ENCODE results near the gene IFNLR1.

The IFNLR1 gene

DNA sequence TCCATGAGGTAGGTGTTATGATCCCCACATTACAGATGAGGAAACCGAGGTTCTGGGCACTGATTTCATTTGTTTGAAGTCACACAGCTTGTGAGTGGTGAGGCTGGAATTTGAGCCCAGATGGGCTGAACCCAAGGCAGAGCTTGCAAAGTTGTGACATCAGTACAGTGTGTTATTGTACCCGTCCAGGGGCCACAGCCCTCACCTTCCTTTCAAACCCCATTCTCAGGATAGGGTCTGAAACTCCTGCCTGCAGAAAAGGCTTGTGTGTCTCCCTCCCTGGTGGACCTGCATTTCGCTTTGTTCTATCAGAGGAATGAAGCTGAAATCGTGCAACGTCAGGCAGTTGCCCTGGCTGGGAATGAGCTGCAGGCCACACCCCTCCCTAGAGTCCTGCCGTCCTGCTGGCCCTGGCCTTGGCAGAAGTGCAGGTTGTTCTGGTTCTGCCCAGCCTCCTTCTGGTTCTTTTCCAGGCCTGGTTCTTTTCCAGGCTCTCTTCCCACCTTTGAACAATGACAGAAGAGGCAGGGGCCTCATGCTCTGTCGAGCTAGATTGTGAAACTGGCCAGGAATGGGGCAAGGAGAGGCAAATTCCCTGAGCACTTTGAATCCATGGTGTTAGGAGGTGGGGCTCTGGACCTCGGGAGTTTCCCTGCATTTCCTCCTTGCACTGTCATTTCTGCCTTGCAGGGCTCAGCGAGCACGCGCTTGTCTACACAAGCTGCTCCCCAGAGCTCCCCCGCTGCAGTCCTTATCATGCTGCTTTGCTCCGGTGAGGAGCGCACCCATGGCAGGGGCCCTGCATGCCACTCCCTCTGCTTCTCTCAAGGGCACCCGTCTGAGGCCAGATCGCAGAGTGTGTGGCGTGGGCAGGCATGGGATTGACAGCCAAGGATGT lies 67.0 kb downstream of the IFNLR1 start:
- DNase-seq, result no peak

DNA sequence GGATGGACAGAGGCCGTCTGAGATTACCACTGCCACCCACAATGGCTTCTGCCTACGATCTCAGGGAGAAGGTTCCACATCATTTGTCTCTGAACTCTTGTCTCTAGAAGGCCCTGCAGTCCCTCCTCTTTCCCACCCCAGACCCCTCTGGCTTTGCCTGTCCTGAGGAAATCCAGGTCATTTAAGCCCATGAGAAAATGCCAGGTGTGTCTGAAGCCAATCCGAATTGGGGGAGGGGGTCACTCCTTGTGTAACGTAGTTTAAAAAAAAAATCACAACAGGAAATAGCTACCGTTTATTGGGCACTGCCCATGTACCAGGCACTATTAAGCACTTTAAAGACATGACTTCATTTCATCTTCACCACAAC lies 67.6 kb downstream of the IFNLR1 start:
- no peak for DNase-seq

DNA sequence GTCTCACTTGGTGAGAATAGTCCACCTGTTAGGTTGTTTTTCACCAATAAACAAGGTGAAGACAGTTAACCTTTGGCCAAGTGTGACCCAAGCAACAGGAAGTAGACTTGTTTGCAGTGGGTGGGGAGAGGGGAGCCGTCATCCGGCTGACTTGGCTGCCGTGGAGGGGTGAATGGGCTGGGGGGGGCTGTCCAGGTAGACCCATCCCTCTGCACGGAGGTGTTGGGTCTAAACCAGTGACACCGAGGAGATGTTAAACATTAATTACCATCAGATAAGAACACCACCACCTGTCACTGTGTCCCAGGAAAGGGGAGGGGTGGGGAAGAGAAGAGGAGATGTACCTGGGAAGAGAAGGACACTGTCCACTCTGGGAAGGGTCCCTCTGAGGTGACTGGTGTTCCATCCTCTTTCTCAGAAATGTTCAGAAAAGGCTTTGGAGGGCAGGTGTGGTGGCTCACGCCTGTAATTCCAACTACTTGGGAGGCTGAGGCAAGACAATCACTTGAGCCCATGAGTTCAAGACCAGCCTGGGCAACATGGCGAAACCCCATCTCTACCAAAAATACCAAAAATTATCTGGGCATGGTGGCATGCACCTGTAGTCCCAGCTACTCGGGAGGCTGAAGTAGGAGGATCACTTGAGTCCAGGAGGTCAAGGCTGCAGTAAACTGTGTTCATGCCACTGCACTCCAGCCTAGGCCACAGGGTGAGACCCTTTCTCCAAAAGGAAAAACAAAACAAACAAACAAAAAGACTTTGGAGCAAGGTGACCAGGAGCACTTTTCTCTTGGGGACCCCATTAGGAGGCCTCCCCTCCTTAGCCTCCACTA lies 68.5 kb downstream of the IFNLR1 start:
- DNase-seq, result no peak

DNA sequence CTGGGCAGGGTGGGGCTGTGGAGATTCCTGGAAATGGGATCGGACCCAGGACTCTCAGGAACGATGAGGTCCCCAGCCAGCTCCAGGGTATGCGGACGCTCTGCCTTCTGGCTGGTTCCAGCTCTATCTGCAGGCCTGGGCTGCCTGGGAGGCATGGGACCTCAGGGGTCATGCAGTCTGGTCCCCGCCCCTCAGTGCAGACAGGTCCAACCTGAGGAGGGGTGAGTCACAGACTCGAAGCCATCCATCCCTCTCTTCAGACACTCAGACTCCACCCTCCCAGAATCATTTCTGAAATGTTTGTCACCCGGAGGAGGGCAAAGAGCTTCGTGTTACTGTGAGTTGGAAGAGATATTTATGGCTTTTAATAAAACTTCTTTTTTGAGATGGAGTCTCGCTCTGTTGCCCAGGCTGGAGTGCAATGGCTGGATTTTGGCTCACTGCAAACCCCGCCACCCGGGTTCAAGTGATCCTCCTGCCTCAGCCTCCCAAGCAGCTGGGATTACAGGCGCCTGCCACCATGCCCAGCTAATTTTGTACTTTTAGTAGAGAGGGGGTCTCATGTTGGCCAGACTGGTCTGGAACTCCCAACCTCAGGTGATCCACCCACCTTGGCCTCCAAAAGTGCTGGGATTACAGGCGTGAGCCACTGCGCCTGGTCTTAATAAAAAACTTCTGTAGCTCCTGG lies 69.2 kb downstream of the IFNLR1 start:
- no peak for DNase-seq

DNA sequence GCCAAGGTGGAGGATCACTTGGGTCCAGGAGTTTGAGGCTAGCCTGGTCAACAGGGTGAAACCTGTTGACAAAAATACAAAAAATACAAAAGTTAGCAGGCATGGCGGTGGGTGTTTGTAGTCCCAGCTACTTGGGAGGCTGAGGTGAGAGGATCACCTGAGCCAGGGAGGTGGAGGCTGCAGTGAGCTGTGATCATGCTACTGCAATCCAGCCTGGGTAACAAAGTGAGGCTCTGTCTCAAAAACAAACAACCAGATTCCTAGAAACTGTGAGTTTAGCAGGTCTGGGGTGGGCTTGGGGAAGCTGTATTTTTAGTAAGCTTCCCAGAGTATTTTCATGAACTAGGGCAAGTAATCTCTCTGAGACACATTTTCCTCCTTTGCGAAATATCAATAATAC lies 70.0 kb downstream of the IFNLR1 start:
- DNase-seq, result no peak

DNA sequence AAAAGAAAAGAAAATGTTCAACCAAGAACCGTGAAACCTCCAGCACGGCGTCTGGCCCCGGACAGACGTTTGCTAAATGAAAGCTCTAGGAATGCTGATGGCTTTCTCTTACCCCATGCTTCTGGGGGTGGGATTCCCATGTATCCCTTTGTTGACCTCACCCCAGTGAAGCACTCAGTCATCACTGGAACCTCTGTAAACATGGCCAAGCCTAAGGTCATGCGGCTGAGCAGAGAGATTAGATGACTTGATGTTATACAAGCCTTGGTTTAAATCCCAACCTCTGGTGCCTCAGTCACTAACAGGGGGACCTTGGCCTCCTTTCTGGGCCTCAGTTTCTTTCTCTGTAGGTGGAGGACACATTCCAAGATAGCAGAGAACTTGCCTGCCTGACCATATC lies 72.3 kb downstream of the IFNLR1 start:
- DNase-seq, result no peak

DNA sequence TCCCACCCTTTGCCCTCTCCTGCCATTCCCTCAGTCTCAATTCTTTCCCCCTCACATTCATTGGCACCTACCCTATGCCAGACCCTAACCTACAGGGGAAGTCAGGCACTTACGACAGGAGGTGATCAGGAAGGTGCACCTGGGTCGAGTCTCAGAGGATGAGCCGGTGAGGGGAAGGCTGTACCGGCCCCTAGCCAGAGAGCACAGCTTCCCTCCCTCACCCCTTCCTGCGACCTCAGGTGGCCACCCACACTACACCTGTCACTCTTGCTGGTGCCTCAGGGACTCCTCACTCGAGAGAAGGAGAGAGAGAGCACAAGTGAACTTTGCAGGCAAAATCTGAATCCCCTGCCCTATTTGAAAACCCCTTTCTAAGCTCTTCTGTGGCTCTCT lies 73.5 kb downstream of the IFNLR1 start:
- DNase-seq, result no peak

DNA sequence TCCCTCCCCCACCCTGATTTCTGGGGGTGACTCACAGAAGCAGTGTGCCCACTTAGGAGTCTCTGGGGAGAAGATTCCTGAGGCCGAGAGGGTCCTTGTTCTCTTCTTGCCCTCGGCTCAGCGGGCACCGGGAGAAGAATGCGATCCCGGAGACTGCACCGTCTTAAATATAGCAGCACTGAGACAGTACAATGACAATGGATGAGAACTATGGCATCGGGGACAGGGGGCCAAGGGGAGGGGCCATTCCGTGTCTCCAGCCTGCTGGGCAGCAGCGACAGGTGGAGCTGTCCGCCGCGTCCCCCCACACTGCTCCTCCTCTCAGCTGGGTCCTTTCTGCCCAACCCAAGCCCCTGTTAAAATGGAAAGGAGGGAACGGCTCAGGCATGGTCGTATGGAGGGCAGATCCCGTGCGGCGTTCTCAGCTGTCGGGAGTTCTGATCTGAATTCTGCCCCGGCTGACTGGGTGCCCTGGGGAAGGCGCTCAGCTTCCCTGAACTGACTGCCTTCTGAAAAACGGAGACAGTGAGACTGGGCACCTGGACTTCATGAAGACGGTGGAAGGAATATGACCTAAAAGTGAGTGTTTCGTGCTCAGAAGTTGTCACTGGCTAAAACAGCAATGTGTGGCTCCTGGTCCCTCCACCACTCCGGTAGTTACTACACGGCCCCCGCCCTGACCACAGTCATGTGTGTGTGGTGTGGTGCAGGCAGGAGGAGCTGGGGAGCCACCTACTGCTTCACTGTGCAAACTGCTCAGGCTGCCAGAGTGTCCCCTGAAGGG lies 74.9 kb downstream of the IFNLR1 start, which contains the start of gene MYOM3:
TSS of gene MYOM3 (minus strand) at position 140 of the 784 bp plus-strand sequence. CDS start 3,499 bp downstream, outside the sequence.
- no peak for DNase-seq

DNA sequence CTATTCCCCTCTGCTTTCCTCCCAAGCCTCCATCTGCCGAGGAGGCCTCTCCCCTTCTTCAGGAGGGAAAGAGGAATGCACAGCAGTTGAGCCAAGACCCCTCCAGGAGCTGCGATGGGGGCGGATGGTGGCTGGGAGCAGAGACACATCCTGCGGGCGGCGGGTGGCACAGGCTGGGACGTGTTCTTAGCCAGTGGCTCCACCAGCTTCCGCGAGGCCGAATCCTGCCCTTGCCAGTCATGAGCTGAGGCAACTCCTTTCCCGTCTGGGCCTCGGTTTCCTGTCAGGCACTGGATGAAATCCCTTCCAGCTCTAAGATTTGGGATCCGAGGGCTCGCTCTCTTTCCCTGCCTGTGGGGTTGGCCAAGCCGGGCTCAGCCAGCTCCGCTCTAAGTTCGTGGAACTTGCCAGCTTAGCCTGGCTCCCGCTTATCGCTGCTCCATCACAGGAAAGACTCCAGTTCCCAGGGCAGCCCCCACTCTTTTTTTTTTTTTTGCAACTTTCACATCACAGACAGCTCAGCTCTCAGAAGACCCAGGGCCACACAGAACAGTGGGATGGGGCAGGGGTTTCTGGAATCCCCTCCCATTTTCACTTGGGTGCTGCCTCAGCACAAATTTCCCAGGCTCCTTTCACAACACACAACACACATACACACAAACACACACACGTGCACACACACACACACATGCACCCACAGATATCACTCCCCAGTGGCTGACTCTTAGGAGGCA lies 75.7 kb downstream of the IFNLR1 start:
- DNase-seq, result no peak

DNA sequence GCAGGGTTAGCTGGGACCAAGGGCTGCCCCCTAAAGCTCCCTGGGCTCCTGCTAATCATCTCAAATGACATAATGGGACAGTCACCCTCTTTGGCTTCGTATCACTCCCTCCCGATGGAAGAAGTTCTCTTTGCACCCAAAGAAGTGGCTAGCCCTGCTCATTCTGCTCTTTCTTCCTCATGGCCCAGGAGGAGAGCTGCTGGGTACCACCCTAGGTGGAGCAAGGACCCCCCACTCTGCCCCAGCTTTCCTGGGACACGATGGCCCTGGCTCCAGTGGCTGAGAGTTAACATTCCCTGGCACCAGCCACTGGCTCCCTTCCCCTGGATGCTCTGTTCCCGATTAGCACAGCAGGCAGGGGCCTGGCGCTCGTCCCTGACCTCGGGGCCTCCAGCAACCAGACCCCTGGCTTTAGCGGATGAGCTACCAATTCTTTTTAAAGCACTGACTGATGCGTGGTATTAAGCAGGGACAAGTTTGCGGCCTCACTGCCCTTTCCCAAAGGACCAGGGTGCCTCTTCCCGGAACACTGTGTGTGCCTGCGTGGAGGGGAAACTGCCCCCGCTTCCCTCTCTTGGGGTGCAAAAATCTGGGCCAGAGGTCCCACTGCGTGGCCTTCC lies 76.3 kb downstream of the IFNLR1 start:
- no peak for DNase-seq

DNA sequence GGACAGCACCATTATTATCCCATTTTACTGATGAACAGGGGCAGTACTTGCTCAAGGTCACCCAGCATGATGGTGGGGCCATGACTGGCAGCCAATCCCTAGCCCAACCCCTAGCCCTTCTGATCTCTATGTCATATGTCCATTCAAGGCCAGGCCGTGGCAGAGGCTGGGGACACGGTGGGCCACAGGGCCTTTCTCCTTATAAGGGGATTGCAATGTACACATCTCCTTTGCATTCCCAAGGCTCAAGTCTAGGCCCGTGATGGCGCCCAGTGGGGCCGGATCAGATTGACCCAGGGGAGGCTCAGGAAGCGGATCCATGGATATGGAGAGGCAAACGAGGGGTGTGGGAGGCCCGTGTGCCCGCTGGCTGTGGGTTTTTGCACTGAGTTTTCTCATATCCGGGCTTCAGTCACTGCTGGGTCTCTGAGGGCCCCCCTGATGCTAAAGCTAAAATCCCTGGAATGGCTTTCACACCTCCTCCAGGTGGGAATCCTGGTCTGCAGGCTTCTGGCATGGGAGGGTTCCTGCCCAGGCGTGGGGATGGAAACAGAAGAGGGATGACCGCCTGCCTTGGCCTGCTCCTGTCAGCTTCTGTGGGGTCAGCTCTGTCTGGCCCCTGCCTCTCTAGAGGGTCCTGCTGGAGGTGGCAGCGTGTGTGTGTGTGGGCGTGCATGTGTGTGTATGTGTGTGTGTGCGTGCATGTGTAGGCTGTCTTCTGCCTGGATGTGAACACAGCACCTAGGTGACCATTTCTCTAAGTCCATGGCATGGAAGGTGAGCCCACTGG lies 77.2 kb downstream of the IFNLR1 start:
- no peak for DNase-seq

DNA sequence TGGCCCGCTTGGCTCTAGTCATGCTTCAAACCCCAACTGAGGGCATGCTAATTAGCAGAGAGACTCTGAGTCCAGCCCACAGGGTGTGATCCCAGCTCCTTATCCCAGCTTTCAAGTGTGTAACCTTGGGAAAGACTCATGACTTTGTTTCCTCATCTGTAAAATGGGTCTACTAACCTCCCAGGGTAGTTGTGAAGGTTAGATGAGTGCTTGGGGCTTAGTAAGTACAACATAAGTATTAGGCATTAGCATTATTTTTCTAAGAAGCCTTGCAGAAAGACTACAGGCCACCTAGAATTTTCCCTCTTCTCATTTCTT lies 78.0 kb downstream of the IFNLR1 start:
- no peak for DNase-seq

DNA sequence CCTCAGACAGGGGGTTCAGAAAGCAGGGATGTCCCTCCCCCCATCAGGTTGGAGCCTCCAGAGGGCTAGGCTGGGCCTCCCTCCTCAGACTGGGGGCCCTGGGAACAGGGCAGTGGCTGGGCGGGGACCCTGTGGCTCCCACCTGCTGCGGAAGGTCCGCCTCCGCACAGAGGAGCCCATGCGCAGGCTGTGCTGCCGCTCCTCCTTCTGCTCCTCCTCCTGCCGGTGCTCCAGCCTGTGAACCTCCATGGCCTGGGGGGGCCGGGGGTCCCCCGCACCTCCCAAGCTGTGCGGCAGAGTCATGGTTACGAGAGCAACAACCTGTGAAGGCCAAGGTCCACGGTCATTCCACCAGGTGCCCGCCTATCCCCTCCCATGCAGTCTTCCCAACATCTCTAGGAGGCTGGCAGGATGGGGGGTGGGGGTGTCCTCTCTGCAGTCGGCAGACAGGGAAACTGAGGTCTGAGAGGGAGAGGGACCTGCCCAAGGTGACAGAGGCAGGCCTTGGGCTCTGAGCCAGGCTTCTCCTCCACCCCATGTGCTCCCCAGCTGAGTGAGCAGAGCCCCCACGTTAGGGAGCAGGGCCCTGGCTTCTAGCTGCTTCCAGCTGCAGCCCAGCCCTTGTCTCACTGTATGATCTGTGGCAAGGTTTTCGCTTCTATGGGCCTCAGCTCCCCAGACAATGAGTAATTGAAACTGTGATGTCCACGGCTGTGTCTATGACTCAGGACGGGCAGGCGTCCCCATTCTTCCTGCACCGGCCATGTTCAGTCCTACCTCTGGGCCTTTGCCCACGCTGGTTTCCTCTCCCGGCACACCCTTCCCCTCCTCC lies 78.5 kb downstream of the IFNLR1 start:
- no peak for DNase-seq

DNA sequence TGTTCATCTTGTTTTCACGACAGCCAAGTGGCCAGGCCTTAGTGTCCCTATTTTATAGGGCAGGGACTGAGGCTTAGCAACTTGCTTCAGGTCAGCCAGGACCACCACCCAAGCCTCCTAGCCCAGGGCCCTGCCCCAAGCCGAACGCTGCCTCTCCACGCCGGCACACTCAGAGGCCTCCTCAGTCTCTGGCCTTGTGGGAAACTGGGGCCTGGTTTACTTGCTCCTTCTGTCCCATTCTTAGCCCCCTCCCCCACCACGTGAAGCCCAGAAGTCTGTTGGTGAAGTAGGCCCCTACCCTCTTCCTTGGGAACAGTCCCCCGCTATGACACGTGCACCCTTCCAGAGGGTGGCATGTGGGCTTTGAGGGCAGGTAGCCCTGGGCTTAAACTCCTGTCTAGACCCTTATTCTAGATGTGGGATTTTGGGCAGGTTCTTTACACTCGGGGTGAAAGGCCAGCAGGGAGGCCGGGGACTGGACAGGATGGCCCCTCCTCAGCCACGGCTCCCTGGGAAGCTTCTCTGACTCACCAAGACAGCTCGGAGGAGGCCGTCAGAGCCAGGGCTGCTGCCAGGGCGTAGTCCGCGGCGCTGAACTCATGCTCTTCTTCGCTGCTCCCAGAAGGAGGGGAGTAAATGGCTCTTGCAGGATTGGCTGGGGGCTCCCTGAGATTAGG lies 79.5 kb downstream of the IFNLR1 start:
- no peak for DNase-seq

DNA sequence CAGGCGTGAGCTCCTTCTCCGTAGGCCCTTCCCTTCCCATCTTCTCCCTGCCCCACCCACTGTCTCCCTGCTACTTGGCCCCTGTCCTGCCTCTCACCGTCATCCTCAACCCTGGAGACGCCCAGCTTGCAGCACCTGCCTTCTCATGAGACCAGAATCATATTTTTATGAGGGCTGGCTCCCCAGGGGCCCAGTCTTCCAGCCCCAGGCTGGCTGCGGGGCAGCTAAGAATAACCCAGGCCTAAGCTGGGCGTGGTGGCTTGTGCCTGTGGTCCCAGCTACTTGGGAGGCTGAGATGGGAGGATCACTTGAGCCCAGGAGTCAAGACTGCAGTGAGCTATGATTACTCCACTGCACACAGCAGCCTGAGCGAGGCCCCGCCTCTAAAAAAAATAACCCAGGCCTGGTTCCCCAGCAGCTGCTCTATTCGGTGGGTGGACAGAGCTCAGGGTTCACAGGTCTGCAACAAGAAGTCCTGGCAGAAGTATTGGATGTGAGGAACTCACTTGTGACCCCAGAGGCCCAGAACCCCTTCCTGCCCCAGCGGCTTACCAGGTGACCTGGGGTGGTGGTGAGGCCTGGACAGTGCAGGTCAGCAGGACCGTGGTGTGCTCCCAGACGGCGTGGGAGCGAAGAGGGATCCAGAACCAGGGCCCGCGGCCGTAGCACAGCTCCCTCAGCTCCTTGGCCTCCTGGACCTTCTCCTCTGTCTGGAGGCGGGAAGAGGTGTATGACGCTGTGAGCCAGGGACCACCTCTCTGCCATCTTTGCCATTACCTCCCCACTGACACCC lies 81.5 kb downstream of the IFNLR1 start:
- no peak for DNase-seq

DNA sequence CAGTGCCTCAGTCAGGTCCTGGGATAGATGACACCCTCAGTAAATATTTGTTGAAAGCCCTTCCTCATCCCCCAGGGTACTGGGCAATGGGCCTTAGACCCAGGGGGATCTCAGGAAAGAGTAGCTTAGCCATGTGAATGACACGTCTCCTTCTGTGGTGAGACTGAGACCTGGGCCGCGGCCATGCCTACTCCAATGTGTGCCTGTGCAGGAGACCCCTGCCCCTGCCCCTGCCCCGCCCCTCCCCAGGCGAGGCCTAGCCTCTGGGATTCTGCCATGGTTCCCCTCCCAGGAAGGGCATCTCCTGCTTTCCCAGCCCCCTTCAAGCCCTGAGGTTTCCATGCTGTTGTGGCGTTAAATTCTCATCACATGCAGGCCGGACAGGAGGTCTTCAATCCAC lies 82.2 kb downstream of the IFNLR1 start:
- DNase-seq, result no peak
